Measurements from ENCODE around the gene NOM1.
"Not testable (repeated sequence)": the region's sequence is repeated elsewhere in the genome, so short reads cannot be mapped to it uniquely, and the experiment has no call there.

The NOM1 gene

GRCh38 chr7:156940421-156941122, 8.9 kb upstream of the NOM1 start:
- DNase-seq: no peak

- no peak for DNase-seq
Observed at GRCh38 chr7:156941393-156942182, 7.9 kb upstream of the NOM1 start.

- no peak for DNase-seq
Observed at GRCh38 chr7:156942708-156943090, 6.8 kb upstream of the NOM1 start.

- no peak for DNase-seq
Observed at GRCh38 chr7:156943091-156944041, 6.1 kb upstream of the NOM1 start.

GRCh38 chr7:156944876-156945275, 4.6 kb upstream of the NOM1 start:
- DNase-seq: no peak

- no peak for DNase-seq
Observed at GRCh38 chr7:156947120-156947843, 2.2 kb upstream of the NOM1 start.

- no peak for DNase-seq
Observed at GRCh38 chr7:156948361-156948760, 1.2 kb upstream of the NOM1 start.

- no peak for DNase-seq
Observed at GRCh38 chr7:156950381-156950858, 908 bp downstream of the NOM1 start.

GRCh38 chr7:156953215-156953614, 3.7 kb downstream of the NOM1 start:
- not testable (repeated sequence) for DNase-seq

- no peak for DNase-seq
Observed at GRCh38 chr7:156954941-156955340, 5.4 kb downstream of the NOM1 start.

GRCh38 chr7:156956727-156957126, 7.2 kb downstream of the NOM1 start:
- DNase-seq: no peak

GRCh38 chr7:156962145-156962544, 12.6 kb downstream of the NOM1 start:
- DNase-seq: no peak

- DNase-seq: no peak
Observed at GRCh38 chr7:156962897-156963296, 13.4 kb downstream of the NOM1 start.

- no peak for DNase-seq
Observed at GRCh38 chr7:156963472-156963871, 14.0 kb downstream of the NOM1 start.

- DNase-seq: no peak
Observed at GRCh38 chr7:156964971-156965370, 15.5 kb downstream of the NOM1 start.

GRCh38 chr7:156966387-156966786, 16.9 kb downstream of the NOM1 start:
- no peak for DNase-seq

- no peak for DNase-seq
Observed at GRCh38 chr7:156968183-156968582, 18.7 kb downstream of the NOM1 start.

GRCh38 chr7:156969972-156970420, 20.5 kb downstream of the NOM1 start:
- DNase-seq: no peak

GRCh38 chr7:156975620-156976019, 26.1 kb downstream of the NOM1 start:
- no peak for DNase-seq

- no peak for DNase-seq
Observed at GRCh38 chr7:156979007-156979606, 29.6 kb downstream of the NOM1 start.

- no peak for DNase-seq
Observed at GRCh38 chr7:156979711-156980110, 30.2 kb downstream of the NOM1 start.

Measured in stimulated activated CD4-positive, alpha-beta T cell treated with anti-CD3 and anti-CD28 coated beads, Interleukin-12 subunit alpha, Interleukin-12 subunit beta, amount 100 ng/mL, for 4 hours (primary cell).